Activated CD4-positive, alpha-beta T cell treated with anti-CD3 and anti-CD28 coated beads, Interleukin-2, amount 10 ng/mL, durations not matched to agents 7 days and 5 days (primary cell): ENCODE measurements around the gene GRB7. TPM values are rescaled to one million over a fixed set of nuclear protein-coding genes. Genes with fewer than 3 reads are reported as not detected.

Experiments used
- CTCF ChIA-PET: fragments of 350-600 bp; sonication (Branson Sonifier 250); formaldehyde crosslinking; loops from one replicate; lab custom pipeline; 2021; ENCODE audit warnings: antibody characterized with exemption; lab: Charles Lee
- POLR2A ChIA-PET: fragments of 350-600 bp; sonication (Branson Sonifier 250); formaldehyde crosslinking; loops from one replicate; lab custom pipeline; 2021; ENCODE audit warnings: antibody characterized with exemption; lab: Charles Lee
- DNase-seq: peaks from one replicate; pipeline ENCODE4 v3.0.0-alpha.2; 2020
- H3K27ac Mint-ChIP-seq: one replicate; pipeline ENCODE4 v1.8.0; 2021; ENCODE audit warnings: mild to moderate bottlenecking, moderate library complexity, mixed read lengths
- H3K27me3 Mint-ChIP-seq: one replicate; pipeline ENCODE4 v1.8.0; 2021; ENCODE audit warnings: mixed read lengths
- H3K36me3 Mint-ChIP-seq: one replicate; pipeline ENCODE4 v1.8.0; 2021; ENCODE audit warnings: low read depth, mixed read lengths
- H3K4me1 Mint-ChIP-seq: one replicate; pipeline ENCODE4 v1.8.0; 2021; ENCODE audit warnings: mixed read lengths
- H3K4me3 Mint-ChIP-seq: one replicate; pipeline ENCODE4 v1.8.0; 2021; ENCODE audit warnings: mild to moderate bottlenecking, moderate library complexity, mixed read lengths
- H3K9me3 Mint-ChIP-seq: one replicate; pipeline ENCODE4 v1.8.0; 2021; ENCODE audit warnings: mixed read lengths
- microRNA-seq: library from miRNA; unstranded; fragments of <30 nt; microRNA quantifications from one replicate; pipeline ENCODE4 v1.2.0, GENCODE V29; 2021; ENCODE audit warnings: borderline microRNAs expressed, borderline replicate concordance
- total RNA-seq, 2 experiments: library from RNA; stranded (reverse); gene quantifications; one replicate each; pipeline ENCODE4 v1.2.3, GENCODE V29; 2021

The GRB7 gene
- total RNA-seq, 2 experiments from 2014 or later: 0.69 to 0.81 TPM

DNA sequence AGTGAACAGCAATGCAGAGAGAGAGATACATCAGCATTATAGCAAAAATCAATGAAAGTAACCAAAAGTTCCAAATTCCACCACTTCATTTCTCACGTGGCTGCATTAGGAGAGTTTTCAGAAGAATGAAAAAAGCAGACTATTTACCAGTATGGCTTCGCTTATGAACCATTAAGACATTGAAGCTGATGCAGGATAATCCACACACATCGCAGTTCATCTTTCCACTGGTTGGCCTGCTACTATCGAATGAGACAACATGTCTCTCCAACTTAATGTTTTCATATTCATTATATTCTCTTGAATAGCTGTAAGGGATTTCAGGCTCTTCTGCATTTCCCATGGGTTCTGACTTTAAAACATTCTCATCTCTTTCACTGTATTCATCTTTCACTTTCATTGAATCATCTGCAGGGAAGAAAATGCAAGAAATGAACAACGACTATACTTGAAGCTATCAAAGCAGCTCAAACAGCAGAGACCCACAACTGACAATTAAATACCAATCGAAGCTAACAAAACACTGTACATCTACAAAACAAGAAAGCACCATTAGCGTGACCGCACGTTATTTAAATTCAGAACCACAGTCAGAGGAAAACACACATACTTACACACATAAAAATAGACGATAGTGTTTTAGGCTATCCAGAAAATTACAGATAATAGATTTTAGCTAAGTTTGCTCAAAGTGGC, 54.9 kb downstream of the GRB7 start:
- ChIA-PET POLR2A (no interaction called here), CTCF (interaction anchor here (1.2 to 1.8 kb wide), 5 partner anchors 10 to 62 kb away, joined by 3 to 8 read pairs (median 4); partner anchors contain the start of gene MIEN1)
- H3K4me1 Mint-ChIP-seq: peaks cover 66% of the 10 kb centered on the region
- no peak for DNase-seq
- peaks cover 54% of the 10 kb centered on the region for H3K36me3 Mint-ChIP-seq
- peak overlapping the region; percentile 59 for H3K4me3 Mint-ChIP-seq
- H3K27me3 Mint-ChIP-seq: no peaks in the 10 kb centered on the region
- H3K27ac Mint-ChIP-seq: peak overlapping the region; percentile 85
- peaks cover 2% of the 10 kb centered on the region for H3K9me3 Mint-ChIP-seq

- POLR2A ChIA-PET: no interaction called here
- Mint-ChIP-seq H3K4me3 (peak overlapping the region; percentile 33), H3K27me3 (no peaks in the 10 kb centered on the region), H3K36me3 (peaks cover 52% of the 10 kb centered on the region), H3K9me3 (peaks cover 2% of the 10 kb centered on the region), H3K27ac (peak overlapping the region; percentile 85), H3K4me1 (peaks cover 71% of the 10 kb centered on the region)
- no peak for DNase-seq
- CTCF ChIA-PET: interaction anchor here (0.7 to 1.8 kb wide), 6 partner anchors 8 to 63 kb away, joined by 3 to 8 read pairs (median 4); partner anchors contain the start of gene MIEN1
Measured at GRCh38 chr17:39793301-39793872, 55.6 kb downstream of the GRB7 start.

GRCh38 chr17:39794249-39794970, 56.7 kb downstream of the GRB7 start:
- Mint-ChIP-seq H3K4me3 (peak overlapping the region; percentile 24), H3K27ac (peak overlapping the region; percentile 85), H3K4me1 (peaks cover 77% of the 10 kb centered on the region), H3K36me3 (peaks cover 48% of the 10 kb centered on the region), H3K27me3 (no peaks in the 10 kb centered on the region), H3K9me3 (peaks cover 2% of the 10 kb centered on the region)
- ChIA-PET CTCF (interaction anchor here (0.7 to 1.8 kb wide), 7 partner anchors 9 to 173 kb away, joined by 3 to 10 read pairs (median 3); partner anchors contain the start of gene MIEN1), POLR2A (interaction anchor here (0.6 kb wide), 1 partner anchor 124 kb away, joined by 3 read pairs; the partner anchor contains the start of gene GSDMB)
- peak; percentile 60 for DNase-seq

Small RNA genes within 50 kb of the gene (microRNA-seq; reads per million reads assigned to microRNA genes)
- not detected for gene MIR4728

Other genes starting within 250 kb of the GRB7 start
- not detected for gene NEUROD2, start 130.0 kb upstream of the GRB7 start, total RNA-seq
- not detected for gene PPP1R1B, start 111.0 kb upstream of the GRB7 start, total RNA-seq
- 10 to 100 TPM; 70.0 to 72.8 TPM for gene STARD3, start 100.8 kb upstream of the GRB7 start, total RNA-seq
- gene TCAP, start 72.6 kb upstream of the GRB7 start, total RNA-seq: 1 to 10 TPM; 2.0 to 2.1 TPM
- gene PNMT, start 69.5 kb upstream of the GRB7 start, total RNA-seq: under 1 TPM in 1 of 2 experiments, not detected in 1; 0.19 TPM
- gene PGAP3, start 49.9 kb upstream of the GRB7 start, total RNA-seq: 10 to 100 TPM; 27.0 to 30.6 TPM
- 1 to 10 TPM; 4.5 to 4.6 TPM for gene ERBB2, start 37.9 kb upstream of the GRB7 start, total RNA-seq
- gene MIEN1, start 7.4 kb upstream of the GRB7 start, total RNA-seq: 10 to 100 TPM; 49.7 to 50.2 TPM
- gene IKZF3, start 126.4 kb downstream of the GRB7 start, total RNA-seq: 10 to 100 TPM; 33.1 to 39.8 TPM
- not detected for gene ZPBP2, start 130.3 kb downstream of the GRB7 start, total RNA-seq
- gene GSDMB, start 180.7 kb downstream of the GRB7 start, total RNA-seq: 10 to 100 TPM; 55.4 to 63.1 TPM
- gene ORMDL3, start 189.7 kb downstream of the GRB7 start, total RNA-seq: 100 to 1,000 TPM; 152 TPM
- not detected for gene LRRC3C, start 189.8 kb downstream of the GRB7 start, total RNA-seq
- gene GSDMA, start 225.1 kb downstream of the GRB7 start, total RNA-seq: 1 to 10 TPM in 1 of 2 experiments, under 1 TPM in 1; 0.89 to 1.5 TPM
- gene PSMD3, start 242.9 kb downstream of the GRB7 start, total RNA-seq: 10 to 100 TPM; 88.4 to 94.9 TPM